LNCaP clone FGC (cell line): ENCODE data around the gene THRB.

Source experiments
- DNase-seq: peaks from one replicate; pipeline ENCODE4 v3.0.0-alpha.2; 2011; ENCODE audit warnings: low read depth
- H3K4me3 ChIP-seq: 2 replicates; pipeline ENCODE4 v1.5.1; 2011; ENCODE audit warnings: mild to moderate bottlenecking, low read depth, low read length, control low read depth
- CTCF ChIP-seq: IDR thresholded peaks from 2 replicates; pipeline ENCODE4 v1.5.1; 2012; ENCODE audit warnings: mild to moderate bottlenecking; ENCODE audit not compliant: control insufficient read depth, insufficient read depth; ENCODE audit errors: extremely low read depth

THRB gene

GRCh38 chr3:24272875-24273274 lies 221.8 kb downstream of the THRB start:
- H3K4me3 ChIP-seq = no peak overlapping the region
- DNase-seq = peak; percentile 18
- TF ChIP-seq CTCF = no peak

GRCh38 chr3:24272408-24272807 lies 222.2 kb downstream of the THRB start:
- no peak for TF ChIP-seq CTCF
- H3K4me3 ChIP-seq = no peak overlapping the region
- DNase-seq = no peak

DNA sequence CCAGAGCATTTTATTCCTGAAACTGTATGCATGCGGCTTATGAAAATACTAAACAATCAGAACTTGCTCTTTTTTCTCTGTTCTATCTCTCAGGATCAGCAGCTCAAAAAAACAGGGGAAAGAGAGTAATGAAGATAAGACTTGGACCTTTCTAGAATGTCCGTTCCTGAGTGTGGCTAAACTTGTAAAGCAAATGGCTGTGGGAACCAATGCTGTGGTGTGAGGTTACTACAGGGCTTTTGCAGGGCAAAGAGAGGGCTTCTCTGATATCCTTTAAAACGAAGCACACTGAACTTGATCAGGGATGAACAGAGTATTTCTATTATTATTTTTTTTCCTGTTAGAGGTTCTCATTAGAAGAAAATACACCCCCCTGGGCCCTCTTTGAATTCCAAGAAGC lies 223.4 kb downstream of the THRB start:
- no peak for TF ChIP-seq CTCF
- DNase-seq = no peak
- no peak overlapping the region for H3K4me3 ChIP-seq

GRCh38 chr3:24270744-24271143 lies 223.9 kb downstream of the THRB start:
- no peak for DNase-seq
- no peak overlapping the region for H3K4me3 ChIP-seq
- no peak for TF ChIP-seq CTCF

- no peak for DNase-seq
- no peak for TF ChIP-seq CTCF
- no peak overlapping the region for H3K4me3 ChIP-seq
Measured at GRCh38 chr3:24270204-24270691, 224.4 kb downstream of the THRB start.

- TF ChIP-seq CTCF = peak; percentile 60
- H3K4me3 ChIP-seq = no peak overlapping the region
- no peak for DNase-seq
Measured at GRCh38 chr3:24264748-24265158, 229.9 kb downstream of the THRB start.

GRCh38 chr3:24264011-24264410 lies 230.6 kb downstream of the THRB start:
- no peak overlapping the region for H3K4me3 ChIP-seq
- TF ChIP-seq CTCF = no peak
- no peak for DNase-seq
